Endothelial cell of umbilical vein (primary cell): ENCODE measurements around the gene STPG4.

Source experiments
- EZH2 ChIP-seq: IDR thresholded peaks from 2 replicates; pipeline ENCODE4 v1.6.1; 2012; ENCODE audit warnings: borderline replicate concordance, low read depth, mild to moderate bottlenecking, moderate library complexity, low read length, inconsistent platforms; ENCODE audit not compliant: severe bottlenecking
- FOS ChIP-seq: IDR thresholded peaks from 2 replicates; pipeline ENCODE4 v1.6.1; 2011; ENCODE audit warnings: mild to moderate bottlenecking, low read length, moderate library complexity, borderline replicate concordance; ENCODE audit not compliant: insufficient read depth
- GATA2 ChIP-seq: IDR thresholded peaks from 2 replicates; pipeline ENCODE4 v1.7.0; 2011; ENCODE audit warnings: low read depth, mild to moderate bottlenecking, moderate library complexity, mixed read lengths, low read length; ENCODE audit not compliant: insufficient read length, insufficient read depth
- JUN ChIP-seq: IDR thresholded peaks from 2 replicates; pipeline ENCODE4 v1.6.1; 2011; ENCODE audit warnings: borderline replicate concordance, low read depth; ENCODE audit not compliant: insufficient read length, insufficient read depth
- MYC ChIP-seq: IDR thresholded peaks from one replicate; pipeline ENCODE4 v1.6.1; 2011; ENCODE audit warnings: mild to moderate bottlenecking, low read depth, low read length
- POLR2A ChIP-seq: IDR thresholded peaks from 2 replicates; pipeline ENCODE4 v1.6.1; 2012; ENCODE audit warnings: low read depth, mild to moderate bottlenecking, control low read depth, low read length
- POLR2AphosphoS5 ChIP-seq: IDR thresholded peaks from 2 replicates; pipeline ENCODE4 v1.6.1; 2012; ENCODE audit warnings: low read depth, mild to moderate bottlenecking, control low read depth, low read length, moderate library complexity; ENCODE audit not compliant: insufficient read depth
- TF ChIP-seq, protein P1 (sequence below), 2 donors: IDR thresholded peaks; 1 replicate in 1 of 2; 2 replicates in 1 of 2; pipeline ENCODE4 v1.5.1; 2011; ENCODE audit warnings: low read length in 2 of 2, mild to moderate bottlenecking in 2 of 2, moderate library complexity in 2 of 2, control low read depth in 1 of 2, inconsistent platforms in 1 of 2, low read depth in 1 of 2; ENCODE audit not compliant: insufficient read depth in 1 of 2; ENCODE audit errors: extremely low read depth in 1 of 2

DNA sequence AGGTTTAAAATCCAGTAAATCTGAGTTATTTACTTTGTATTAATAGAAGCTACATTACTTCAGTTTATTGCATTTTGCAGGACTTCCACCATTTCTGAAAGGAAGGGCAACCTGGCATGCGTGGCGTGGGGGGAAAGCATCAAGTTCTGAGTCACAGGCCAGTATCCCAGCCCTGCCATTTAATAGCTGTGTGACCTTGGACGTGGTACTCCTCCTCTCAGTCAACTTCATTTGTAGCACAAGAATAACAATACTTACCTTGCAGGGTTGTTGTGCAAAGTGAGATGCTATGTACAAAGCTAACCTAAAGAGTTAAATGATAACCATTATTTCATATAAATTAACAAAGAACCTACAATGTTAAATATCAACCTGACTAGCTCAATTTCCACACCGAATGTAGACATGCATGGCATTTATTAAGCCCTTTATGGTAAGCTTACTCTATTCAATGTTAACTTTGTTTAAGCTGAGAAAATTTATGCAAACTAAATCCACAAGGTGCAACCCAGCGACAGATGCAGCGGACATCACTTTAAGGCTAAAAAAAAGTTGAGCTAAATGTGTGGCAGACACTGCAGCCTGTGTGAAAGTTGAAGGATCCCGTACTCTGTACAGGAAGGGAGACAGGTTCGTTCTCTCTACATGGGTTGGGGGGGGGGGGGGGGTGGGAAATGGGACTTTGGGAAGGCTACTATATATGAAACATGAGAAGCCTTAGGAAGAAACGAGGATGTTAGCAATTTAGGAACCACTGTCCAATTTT, 17.2 kb upstream of the STPG4 start:
- TF ChIP-seq POLR2A, result no peak
- no peak for TF ChIP-seq POLR2AphosphoS5
- TF ChIP-seq, protein P1, sequence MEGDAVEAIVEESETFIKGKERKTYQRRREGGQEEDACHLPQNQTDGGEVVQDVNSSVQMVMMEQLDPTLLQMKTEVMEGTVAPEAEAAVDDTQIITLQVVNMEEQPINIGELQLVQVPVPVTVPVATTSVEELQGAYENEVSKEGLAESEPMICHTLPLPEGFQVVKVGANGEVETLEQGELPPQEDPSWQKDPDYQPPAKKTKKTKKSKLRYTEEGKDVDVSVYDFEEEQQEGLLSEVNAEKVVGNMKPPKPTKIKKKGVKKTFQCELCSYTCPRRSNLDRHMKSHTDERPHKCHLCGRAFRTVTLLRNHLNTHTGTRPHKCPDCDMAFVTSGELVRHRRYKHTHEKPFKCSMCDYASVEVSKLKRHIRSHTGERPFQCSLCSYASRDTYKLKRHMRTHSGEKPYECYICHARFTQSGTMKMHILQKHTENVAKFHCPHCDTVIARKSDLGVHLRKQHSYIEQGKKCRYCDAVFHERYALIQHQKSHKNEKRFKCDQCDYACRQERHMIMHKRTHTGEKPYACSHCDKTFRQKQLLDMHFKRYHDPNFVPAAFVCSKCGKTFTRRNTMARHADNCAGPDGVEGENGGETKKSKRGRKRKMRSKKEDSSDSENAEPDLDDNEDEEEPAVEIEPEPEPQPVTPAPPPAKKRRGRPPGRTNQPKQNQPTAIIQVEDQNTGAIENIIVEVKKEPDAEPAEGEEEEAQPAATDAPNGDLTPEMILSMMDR (IDR thresholded peaks at IDR 0.05; ENCODE audit: extremely low read depth in 1 of 2, insufficient read depth in 1 of 2, low read depth in 1 of 2, low read length in 2 of 2), result no peak
- no peak for TF ChIP-seq EZH2
- no peak for TF ChIP-seq MYC
- no peak for TF ChIP-seq JUN
- TF ChIP-seq FOS, result peak; percentile 43
- no peak for TF ChIP-seq GATA2
